ENCODE data around the gene AHI1.

GRCh38 chr6:135244805-135245204 is 252.7 kb downstream of the AHI1 start:
- TF ChIP-seq RBBP5 (conservative IDR thresholded peaks at IDR 0.05) (no peak), MAX (IDR thresholded peaks at IDR 0.05; ENCODE audit: low read depth, low read length) (no peak), CTCF (IDR thresholded peaks at IDR 0.05 in 2 of 3, conservative IDR thresholded peaks at IDR 0.05 in 1 of 3; ENCODE audit: control insufficient read depth in 2 of 3, extremely low read depth in 1 of 3, insufficient read depth in 1 of 3, low read depth in 3 of 3, low read length in 3 of 3) (no peak), SUZ12 (IDR thresholded peaks at IDR 0.05; ENCODE audit: unreplicated experiment) (no peak), MTA3 (IDR thresholded peaks at IDR 0.05; ENCODE audit: borderline replicate concordance, low read length) (no peak), USF1 (IDR thresholded peaks at IDR 0.05; ENCODE audit: borderline replicate concordance, extremely low read length, insufficient read depth, low read depth, low read length) (no peak)

Data from GM12878 (cell line).